Neural progenitor cell (in vitro differentiated cells): Measurements from ENCODE around the gene MED13L. TPM values are rescaled to one million over a fixed set of nuclear protein-coding genes. Genes with fewer than 3 reads are reported as not detected.

Experiments used
- DNase-seq: peaks from one replicate; pipeline ENCODE4 v3.0.0-alpha.2; 2016; ENCODE audit warnings: low spot score
- H2AFZ ChIP-seq: fragments of 200-600 bp; sonication (generic); replicated peaks from 2 replicates; pipeline ENCODE4 v1.6.1; 2016; ENCODE audit warnings: antibody characterized with exemption
- H3F3A ChIP-seq: fragments of 200-600 bp; sonication (generic); 2 replicates; pipeline ENCODE4 v1.6.1; 2016; ENCODE audit warnings: antibody characterized with exemption, low read depth
- H3K27ac ChIP-seq: fragments of 200-600 bp; sonication (generic); 2 replicates; pipeline ENCODE4 v1.5.1; 2016; ENCODE audit warnings: mild to moderate bottlenecking
- H3K27me3 ChIP-seq: fragments of 200-600 bp; sonication (generic); 2 replicates; pipeline ENCODE4 v1.6.1; 2016; ENCODE audit warnings: mild to moderate bottlenecking, moderate library complexity
- H3K36me3 ChIP-seq: fragments of 200-600 bp; sonication (generic); 2 replicates; pipeline ENCODE4 v1.5.1; 2016
- H3K4me1 ChIP-seq: fragments of 200-600 bp; sonication (generic); 2 replicates; pipeline ENCODE4 v1.6.1; 2016; ENCODE audit warnings: mixed run types
- H3K4me2 ChIP-seq: fragments of 200-600 bp; sonication (generic); 2 replicates; pipeline ENCODE4 v1.6.1; 2016
- H3K4me3 ChIP-seq: fragments of 200-600 bp; sonication (generic); 2 replicates; pipeline ENCODE4 v1.5.1; 2016
- H3K79me2 ChIP-seq: fragments of 200-600 bp; sonication (generic); 2 replicates; pipeline ENCODE4 v1.6.1; 2016; ENCODE audit warnings: low read depth
- H3K9ac ChIP-seq: fragments of 200-600 bp; sonication (generic); 2 replicates; pipeline ENCODE4 v1.6.1; 2016
- H3K9me3 ChIP-seq: fragments of 200-600 bp; sonication (generic); 2 replicates; pipeline ENCODE4 v1.5.1; 2016; ENCODE audit warnings: low read depth
- H4K20me1 ChIP-seq: fragments of 200-600 bp; sonication (generic); 2 replicates; pipeline ENCODE4 v1.6.1; 2016; ENCODE audit warnings: low read depth
- H3K27ac Mint-ChIP-seq: 3 replicates; pipeline ENCODE4 v1.8.0; 2021; ENCODE audit warnings: mixed read lengths
- H3K27me3 Mint-ChIP-seq: 2 replicates; pipeline ENCODE4 v1.8.0; 2022; ENCODE audit warnings: low read depth, mild to moderate bottlenecking, inconsistent platforms, moderate library complexity, mixed read lengths; ENCODE audit not compliant: insufficient read depth
- H3K36me3 Mint-ChIP-seq: 3 replicates; pipeline ENCODE4 v1.8.0; 2021; ENCODE audit warnings: mixed read lengths
- H3K4me1 Mint-ChIP-seq: 3 replicates; pipeline ENCODE4 v1.8.0; 2021; ENCODE audit warnings: mixed read lengths
- H3K4me3 Mint-ChIP-seq: 3 replicates; pipeline ENCODE4 v1.8.0; 2021; ENCODE audit warnings: mild to moderate bottlenecking, moderate library complexity, mixed read lengths
- H3K9me3 Mint-ChIP-seq: 3 replicates; pipeline ENCODE4 v1.8.0; 2020; ENCODE audit warnings: mixed read lengths
- CTCF ChIP-seq: fragments of 200-600 bp; sonication (generic); IDR thresholded peaks from 2 replicates; pipeline ENCODE4 v1.5.1; 2017; ENCODE audit warnings: antibody characterized with exemption, mild to moderate bottlenecking
- EZH2 ChIP-seq: fragments of 200-600 bp; sonication (generic); IDR thresholded peaks from 2 replicates; pipeline ENCODE4 v1.6.1; 2017; ENCODE audit warnings: antibody characterized with exemption, mild to moderate bottlenecking, moderate library complexity
- EZH2phosphoT487 ChIP-seq: fragments of 200-600 bp; sonication (generic); IDR thresholded peaks from 2 replicates; pipeline ENCODE4 v1.6.1; 2017; ENCODE audit warnings: antibody characterized with exemption
- total RNA-seq: library from RNA; depleted of rRNA; stranded (reverse); fragments of >200 nt; gene quantifications from 2 replicates; pipeline ENCODE4 v1.2.3, GENCODE V29; 2015; ENCODE audit warnings: low replicate concordance

MED13L gene
- total RNA-seq, 1 donor from 2014 or later, result 149 TPM

- peaks cover 98% of the 10 kb centered on the region for H4K20me1 ChIP-seq
- H3K79me2 ChIP-seq, result peaks cover 100% of the 10 kb centered on the region
- TF ChIP-seq CTCF (no peak), EZH2phosphoT487 (no peak), EZH2 (no peak)
- Mint-ChIP-seq H3K36me3 (no peaks in the 10 kb centered on the region), H3K27me3 (no peaks in the 10 kb centered on the region), H3K4me3 (no peak overlapping the region), H3K27ac (no peak overlapping the region), H3K4me1 (peaks cover 23% of the 10 kb centered on the region), H3K9me3 (no peaks in the 10 kb centered on the region)
- no peaks in the 10 kb centered on the region for H3K36me3 ChIP-seq
- DNase-seq, result no peak
- H3K4me1 ChIP-seq, result peaks cover 85% of the 10 kb centered on the region
- H2AFZ ChIP-seq, result no peak overlapping the region
- no peak overlapping the region for H3K27ac ChIP-seq
- H3K4me2 ChIP-seq, result no peak overlapping the region
- no peaks in the 10 kb centered on the region for H3K27me3 ChIP-seq
- H3K4me3 ChIP-seq, result no peak overlapping the region
- H3K9me3 ChIP-seq, result no peaks in the 10 kb centered on the region
- no peak overlapping the region for H3K9ac ChIP-seq
- H3F3A ChIP-seq, result peaks cover 26% of the 10 kb centered on the region
These were observed 122.1 kb downstream of the MED13L start for GRCh38 chr12:116155383-116155782.

GRCh38 chr12:116153983-116154382 lies 123.5 kb downstream of the MED13L start:
- no peaks in the 10 kb centered on the region for H3K27me3 Mint-ChIP-seq
- Histone ChIP-seq H3K9ac (no peak overlapping the region), H3K9me3 (no peaks in the 10 kb centered on the region), H3K27ac (peak overlapping the region; percentile 64), H3K4me2 (peak overlapping the region; percentile 64), H3F3A (peaks cover 26% of the 10 kb centered on the region), H3K27me3 (no peaks in the 10 kb centered on the region), H3K4me1 (peaks cover 78% of the 10 kb centered on the region), H2AFZ (no peak overlapping the region), H3K79me2 (peaks cover 100% of the 10 kb centered on the region), H4K20me1 (peaks cover 94% of the 10 kb centered on the region), H3K4me3 (peak overlapping the region; percentile 13), H3K36me3 (no peaks in the 10 kb centered on the region)
- DNase-seq, result no peak
- H3K4me3 Mint-ChIP-seq, result no peak overlapping the region
- TF ChIP-seq EZH2 (no peak), EZH2phosphoT487 (no peak), CTCF (no peak)
- H3K36me3 Mint-ChIP-seq, result no peaks in the 10 kb centered on the region
- H3K4me1 Mint-ChIP-seq, result peaks cover 28% of the 10 kb centered on the region
- H3K27ac Mint-ChIP-seq, result no peak overlapping the region
- H3K9me3 Mint-ChIP-seq, result no peaks in the 10 kb centered on the region

- TF ChIP-seq CTCF (no peak), EZH2 (no peak), EZH2phosphoT487 (no peak)
These were observed 124.4 kb downstream of the MED13L start for GRCh38 chr12:116153113-116153512.

More at GRCh38 chr12:116153113-116153512, 124.4 kb downstream of the MED13L start:
- H2AFZ ChIP-seq, result no peak overlapping the region
- H3K36me3 Mint-ChIP-seq, result no peaks in the 10 kb centered on the region
- peaks cover 89% of the 10 kb centered on the region for H4K20me1 ChIP-seq
- H3K36me3 ChIP-seq, result no peaks in the 10 kb centered on the region
- H3F3A ChIP-seq, result peaks cover 22% of the 10 kb centered on the region
- peaks cover 28% of the 10 kb centered on the region for H3K4me1 Mint-ChIP-seq
- H3K27ac ChIP-seq, result no peak overlapping the region
- H3K27ac Mint-ChIP-seq, result no peak overlapping the region
- H3K27me3 ChIP-seq, result no peaks in the 10 kb centered on the region
- no peak overlapping the region for H3K9ac ChIP-seq
- H3K79me2 ChIP-seq, result peaks cover 100% of the 10 kb centered on the region
- H3K4me1 ChIP-seq, result peaks cover 69% of the 10 kb centered on the region
- H3K9me3 Mint-ChIP-seq, result no peaks in the 10 kb centered on the region
- peak overlapping the region; percentile 64 for H3K4me2 ChIP-seq
- H3K27me3 Mint-ChIP-seq, result no peaks in the 10 kb centered on the region
- no peak overlapping the region for H3K4me3 Mint-ChIP-seq
- no peaks in the 10 kb centered on the region for H3K9me3 ChIP-seq
- no peak overlapping the region for H3K4me3 ChIP-seq
- no peak for DNase-seq
